CD4-positive, alpha-beta T cell treated with Interleukin-4 for 1 hour (primary cell): Measurements from ENCODE around the gene FTH1.

Experiments used
- DNase-seq, 2 donors: peaks; one replicate each; pipeline ENCODE4 v3.0.0-alpha.2; 2020 to 2022

Gene FTH1

GRCh38 chr11:61978703-61979661 is 11.5 kb upstream of the FTH1 start:
- DNase-seq, result no peak

GRCh38 chr11:61976813-61977475 is 9.5 kb upstream of the FTH1 start:
- no peak for DNase-seq

GRCh38 chr11:61976420-61976800 is 9.0 kb upstream of the FTH1 start:
- no peak for DNase-seq

GRCh38 chr11:61975638-61976419 is 8.4 kb upstream of the FTH1 start:
- DNase-seq, result no peak

GRCh38 chr11:61974766-61975631 is 7.6 kb upstream of the FTH1 start:
- no peak for DNase-seq

GRCh38 chr11:61973476-61974162 is 6.2 kb upstream of the FTH1 start:
- no peak for DNase-seq

- DNase-seq, result peak; percentile 30 to 53
Observed at GRCh38 chr11:61972672-61973475, 5.4 kb upstream of the FTH1 start.

- DNase-seq, result no peak
Observed at GRCh38 chr11:61972112-61972671, 4.8 kb upstream of the FTH1 start.

GRCh38 chr11:61971248-61972111 is 4.0 kb upstream of the FTH1 start:
- peak; percentile 52 to 91 for DNase-seq

GRCh38 chr11:61969838-61970662 is 2.6 kb upstream of the FTH1 start:
- peak in 1 of 2 donors; percentile 24 for DNase-seq

- no peak for DNase-seq
Observed at GRCh38 chr11:61969391-61969758, 1.9 kb upstream of the FTH1 start.

GRCh38 chr11:61968758-61969390 is 1.4 kb upstream of the FTH1 start:
- DNase-seq, result no peak

GRCh38 chr11:61967924-61968757 is 707 bp upstream of the FTH1 start:
- DNase-seq, result peak; percentile 45 to 63

GRCh38 chr11:61966734-61967115 is 709 bp downstream of the FTH1 start:
- peak; percentile 52 to 57 for DNase-seq

- DNase-seq, result peak; percentile 24 to 54
Observed at GRCh38 chr11:61964666-61965271, 2.7 kb downstream of the FTH1 start.

- peak; percentile 46 to 71 for DNase-seq
Observed at GRCh38 chr11:61964058-61964665, 3.3 kb downstream of the FTH1 start.
